GM12891 (cell line): Measurements from ENCODE around the gene PDZD2.

Experiments
- POLR2A ChIP-seq: IDR thresholded peaks from 2 replicates; pipeline ENCODE4 v1.6.1; 2011; ENCODE audit warnings: low read depth, low read length, control low read depth
- POLR2AphosphoS5 ChIP-seq: IDR thresholded peaks from 2 replicates; pipeline ENCODE4 v1.6.1; 2011; ENCODE audit warnings: low read depth, low read length, control low read depth

DNA sequence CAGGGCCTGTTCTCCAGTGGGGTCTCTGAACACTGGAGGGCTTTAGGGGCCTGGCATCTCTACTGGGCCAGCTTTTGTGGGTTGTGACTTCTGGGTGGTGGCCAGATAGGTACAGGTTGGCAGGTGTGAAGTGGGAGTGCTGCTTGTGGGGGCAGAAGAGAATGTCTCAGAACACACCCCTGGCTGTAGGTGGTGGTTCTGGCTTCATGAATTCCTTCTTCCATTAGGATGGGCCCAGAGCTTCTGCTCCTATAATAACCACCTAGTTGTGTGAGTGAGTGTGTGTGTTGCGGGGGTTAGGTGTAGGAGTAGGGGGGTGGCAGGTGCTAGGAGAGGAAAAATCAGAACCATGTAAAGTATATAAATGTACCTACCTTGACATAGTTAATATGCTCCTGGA lies 1.6 kb downstream of the PDZD2 start:
- TF ChIP-seq POLR2A (no peak), POLR2AphosphoS5 (no peak)
